Breast epithelium (tissue), 4 donors: ENCODE results near the gene ABTB1. TPM values are rescaled to one million over a fixed set of nuclear protein-coding genes. Genes with fewer than 3 reads are reported as not detected.

Experiments used
- DNase-seq, 2 donors: peaks; one replicate each; pipeline ENCODE4 v3.0.0-alpha.2; 2019; ENCODE audit warnings: low spot score in 2 of 2
- H3K27ac ChIP-seq, 2 donors: fragments of 200-600 bp; sonication (generic) in 1 of 2; one replicate each; pipeline ENCODE4 v1.5.1; 2016 to 2019; ENCODE audit warnings: mild to moderate bottlenecking in 1 of 2
- H3K27me3 ChIP-seq, 2 donors: fragments of 200-600 bp; sonication (generic) in 1 of 2; one replicate each; pipeline versions ENCODE4 v1.5.1 to v1.6.0; 2017 to 2019; ENCODE audit warnings: control low read depth in 1 of 2, mild to moderate bottlenecking in 1 of 2
- H3K36me3 ChIP-seq: fragments of 200-600 bp; one replicate; pipeline ENCODE4 v1.5.1; 2019
- H3K4me1 ChIP-seq, 2 donors: fragments of 200-600 bp; sonication (generic); one replicate each; pipeline ENCODE4 v1.5.1; 2016 to 2019; ENCODE audit warnings: control low read depth in 1 of 2
- H3K4me3 ChIP-seq, 3 donors: fragments of 200-600 bp; sonication (generic); 1 replicate in 2 of 3; 2 replicates in 1 of 3; pipeline ENCODE4 v1.5.1; 2016 to 2019; ENCODE audit warnings: mild to moderate bottlenecking in 3 of 3, moderate library complexity in 2 of 3
- H3K9me3 ChIP-seq, 2 donors: fragments of 200-600 bp; sonication (generic) in 1 of 2; one replicate each; pipeline ENCODE4 v1.5.1; 2016 to 2019; ENCODE audit warnings: control low read depth in 1 of 2
- CTCF ChIP-seq, 3 donors: fragments of 450-650 bp; IDR thresholded peaks; one replicate each; pipeline ENCODE4 v1.5.1; 2016 to 2017; ENCODE audit warnings: antibody characterized with exemption in 3 of 3, mild to moderate bottlenecking in 3 of 3, moderate library complexity in 3 of 3
- POLR2A ChIP-seq: fragments of 450-650 bp; IDR thresholded peaks from one replicate; pipeline ENCODE4 v1.6.1; 2016; ENCODE audit warnings: antibody characterized with exemption, mild to moderate bottlenecking, moderate library complexity
- POLR2AphosphoS5 ChIP-seq, 3 donors: sonication (generic); formaldehyde crosslinking; IDR thresholded peaks; one replicate each; pipeline ENCODE4 v1.6.1; 2017; ENCODE audit warnings: antibody characterized with exemption in 3 of 3
- intact Hi-C: fragments of 100-400 bp; cut with DNase I; formaldehyde crosslinking; loops from one replicate; pipeline ENCODE4 v1.15.1; 2023; ENCODE audit warnings: low total_unique reads
- total RNA-seq, 3 donors: library from RNA; depleted of rRNA; stranded (reverse); fragments of >200 nt; gene quantifications; one replicate each; pipeline ENCODE4 v1.1.0, GENCODE V29; 2016

The ABTB1 gene
- total RNA-seq, 3 donors from 2014 or later: 32.0 to 43.6 (median 40.2) TPM

- intact Hi-C loops: no loop called here
- no peaks in the 10 kb centered on the region for H3K27me3 ChIP-seq
- DNase-seq: no peak
- H3K4me3 ChIP-seq: no peak overlapping the region
- no peaks in the 10 kb centered on the region for H3K36me3 ChIP-seq
- no peaks in the 10 kb centered on the region for H3K4me1 ChIP-seq
- no peaks in the 10 kb centered on the region for H3K9me3 ChIP-seq
- no peak overlapping the region for H3K27ac ChIP-seq
- no peak for TF ChIP-seq POLR2AphosphoS5 (IDR thresholded peaks at IDR 0.05)
Measured at GRCh38 chr3:127645371-127646015, 27.3 kb upstream of the ABTB1 start.

- no peaks in the 10 kb centered on the region for H3K36me3 ChIP-seq
- no peak overlapping the region for H3K27ac ChIP-seq
- intact Hi-C loops: no loop called here
- H3K9me3 ChIP-seq: no peaks in the 10 kb centered on the region
- no peak overlapping the region for H3K4me3 ChIP-seq
- no peak for DNase-seq
- no peaks in the 10 kb centered on the region for H3K27me3 ChIP-seq
- TF ChIP-seq POLR2AphosphoS5 (IDR thresholded peaks at IDR 0.05) (no peak), POLR2A (no peak), CTCF (IDR thresholded peaks at IDR 0.05) (no peak)
- H3K4me1 ChIP-seq: no peaks in the 10 kb centered on the region
Measured at GRCh38 chr3:127646501-127647046, 26.2 kb upstream of the ABTB1 start.

- DNase-seq: no peak
- H3K27ac ChIP-seq: no peak overlapping the region
- TF ChIP-seq POLR2A: no peak
- no peak for TF ChIP-seq CTCF (IDR thresholded peaks at IDR 0.05)
- no peak for TF ChIP-seq POLR2AphosphoS5 (IDR thresholded peaks at IDR 0.05)
- no peaks in the 10 kb centered on the region for H3K9me3 ChIP-seq
- H3K36me3 ChIP-seq: no peaks in the 10 kb centered on the region
- H3K4me3 ChIP-seq: no peak overlapping the region
- intact Hi-C loops: no loop called here
- no peaks in the 10 kb centered on the region for H3K4me1 ChIP-seq
- no peaks in the 10 kb centered on the region for H3K27me3 ChIP-seq
Measured at GRCh38 chr3:127647166-127647844, 25.4 kb upstream of the ABTB1 start.

DNA sequence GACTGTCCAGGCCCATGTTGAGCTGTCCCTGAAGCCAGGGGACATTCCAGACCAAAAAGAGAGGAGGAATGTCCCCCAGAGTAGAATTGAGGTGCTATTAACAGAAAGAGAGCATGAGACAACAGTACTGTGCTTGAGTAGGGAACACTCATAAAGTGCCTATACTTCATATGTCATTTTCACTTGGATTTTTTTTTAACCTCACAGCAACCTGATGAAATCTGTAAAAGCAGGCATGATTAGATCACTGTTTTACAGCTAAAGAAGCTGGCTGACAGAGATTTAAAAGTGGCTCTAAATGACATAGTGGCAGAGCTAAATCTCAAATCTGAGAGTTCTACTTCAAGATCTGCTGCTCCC lies 24.9 kb upstream of the ABTB1 start:
- intact Hi-C loops: no loop called here
- no peaks in the 10 kb centered on the region for H3K4me1 ChIP-seq
- no peaks in the 10 kb centered on the region for H3K36me3 ChIP-seq
- TF ChIP-seq POLR2AphosphoS5 (IDR thresholded peaks at IDR 0.05): no peak
- TF ChIP-seq CTCF (IDR thresholded peaks at IDR 0.05): no peak
- TF ChIP-seq POLR2A: no peak
- H3K4me3 ChIP-seq: no peak overlapping the region
- H3K27me3 ChIP-seq: no peaks in the 10 kb centered on the region
- no peak for DNase-seq
- no peak overlapping the region for H3K27ac ChIP-seq
- H3K9me3 ChIP-seq: no peaks in the 10 kb centered on the region

GRCh38 chr3:127650236-127650635 lies 22.5 kb upstream of the ABTB1 start:
- no peak overlapping the region for H3K4me3 ChIP-seq
- intact Hi-C loops: no loop called here
- H3K27me3 ChIP-seq: no peaks in the 10 kb centered on the region
- no peaks in the 10 kb centered on the region for H3K36me3 ChIP-seq
- no peaks in the 10 kb centered on the region for H3K4me1 ChIP-seq
- H3K27ac ChIP-seq: no peak overlapping the region
- H3K9me3 ChIP-seq: no peaks in the 10 kb centered on the region
- no peak for TF ChIP-seq POLR2A
- no peak for TF ChIP-seq CTCF (IDR thresholded peaks at IDR 0.05)
- TF ChIP-seq POLR2AphosphoS5 (IDR thresholded peaks at IDR 0.05): no peak
- no peak for DNase-seq
